GM23338 (cell line): ENCODE measurements around the gene MAP1LC3A. TPM values are rescaled to one million over a fixed set of nuclear protein-coding genes. Genes with fewer than 3 reads are reported as not detected.
A peak's percentile ranks its signal among the peaks of the same experiment; 100 is the strongest.

ENCODE experiments used
- ATAC-seq: fragments of 200-7000 bp; cut with Tn5 transposase; 3 replicates; pipeline ENCODE4 v1.9.1; 2020
- DNase-seq: peaks from one replicate; pipeline ENCODE4 v3.0.0-alpha.2; 2015; ENCODE audit warnings: low spot score
- H2AFZ ChIP-seq: fragments of 200-600 bp; sonication (generic); 2 replicates; pipeline ENCODE4 v1.8.0; 2016; ENCODE audit warnings: antibody characterized with exemption, mild to moderate bottlenecking, moderate library complexity
- H3F3A ChIP-seq: fragments of 200-600 bp; sonication (generic); replicated peaks from 2 replicates; pipeline ENCODE4 v1.8.0; 2017; ENCODE audit warnings: antibody characterized with exemption, mixed run types, low read depth
- H3K27ac ChIP-seq: fragments of 200-600 bp; sonication (generic); 2 replicates; pipeline ENCODE4 v1.6.1; 2016; ENCODE audit warnings: low read depth
- H3K27me3 ChIP-seq: fragments of 200-600 bp; sonication (generic); 2 replicates; pipeline ENCODE4 v1.8.0; 2016; ENCODE audit warnings: mild to moderate bottlenecking, mixed run types, moderate library complexity; ENCODE audit not compliant: insufficient read depth
- H3K36me3 ChIP-seq: fragments of 200-600 bp; sonication (generic); 2 replicates; pipeline ENCODE4 v1.8.0; 2016; ENCODE audit warnings: mild to moderate bottlenecking; ENCODE audit not compliant: insufficient read depth
- H3K4me1 ChIP-seq: fragments of 200-600 bp; sonication (generic); 2 replicates; pipeline ENCODE4 v1.8.0; 2016; ENCODE audit warnings: mild to moderate bottlenecking, moderate library complexity; ENCODE audit not compliant: insufficient read depth
- H3K4me2 ChIP-seq: fragments of 200-600 bp; sonication (generic); 2 replicates; pipeline ENCODE4 v1.7.1; 2017; ENCODE audit warnings: mixed run types
- H3K4me3 ChIP-seq: fragments of 200-600 bp; sonication (generic); 2 replicates; pipeline ENCODE4 v1.6.1; 2016; ENCODE audit warnings: mixed run types
- H3K79me2 ChIP-seq: fragments of 200-600 bp; sonication (generic); replicated peaks from 2 replicates; pipeline ENCODE4 v1.8.0; 2017; ENCODE audit warnings: mild to moderate bottlenecking; ENCODE audit not compliant: insufficient read depth
- H3K9me2 ChIP-seq: fragments of 200-600 bp; sonication (generic); 2 replicates; pipeline ENCODE4 v1.8.0; 2017; ENCODE audit not compliant: insufficient read depth
- H4K20me1 ChIP-seq: fragments of 200-600 bp; sonication (generic); replicated peaks from 2 replicates; pipeline ENCODE4 v1.8.0; 2017; ENCODE audit warnings: mild to moderate bottlenecking; ENCODE audit not compliant: insufficient read depth
- H3K27ac Mint-ChIP-seq: 2 replicates; pipeline ENCODE4 v1.8.0; 2020; ENCODE audit warnings: inconsistent platforms, mild to moderate bottlenecking, moderate library complexity, mixed read lengths
- H3K27me3 Mint-ChIP-seq: 3 replicates; pipeline ENCODE4 v1.8.0; 2022; ENCODE audit warnings: low read depth, mild to moderate bottlenecking, moderate library complexity, mixed read lengths, inconsistent platforms; ENCODE audit not compliant: insufficient read depth, poor library complexity
- H3K36me3 Mint-ChIP-seq: 3 replicates; pipeline ENCODE4 v1.8.0; 2021; ENCODE audit warnings: low read depth, mild to moderate bottlenecking, inconsistent platforms, moderate library complexity, mixed read lengths
- H3K4me1 Mint-ChIP-seq: 3 replicates; pipeline ENCODE4 v1.8.0; 2020; ENCODE audit warnings: mild to moderate bottlenecking, inconsistent platforms, mixed read lengths
- H3K4me3 Mint-ChIP-seq: 3 replicates; pipeline ENCODE4 v1.8.0; 2021; ENCODE audit warnings: moderate library complexity, mild to moderate bottlenecking, inconsistent platforms, mixed read lengths
- H3K9me3 Mint-ChIP-seq: 3 replicates; pipeline ENCODE4 v1.8.0; 2020; ENCODE audit warnings: moderate library complexity, mild to moderate bottlenecking, inconsistent platforms, mixed read lengths
- CTCF ChIP-seq, 2 experiments: fragments of 200-600 bp in 1 of 2; sonication (generic) in 1 of 2; conservative IDR thresholded peaks; 2 replicates each; pipeline versions ENCODE4 v1.5.1 to v1.6.1; 2016 to 2017; ENCODE audit warnings: antibody characterized with exemption in 2 of 2, low read depth in 2 of 2, mild to moderate bottlenecking in 2 of 2, moderate library complexity in 1 of 2
- REST ChIP-seq: IDR thresholded peaks from one replicate; pipeline ENCODE4 v1.6.1; 2018; ENCODE audit warnings: antibody characterized with exemption; ENCODE audit not compliant: unreplicated experiment
- polyA plus RNA-seq: library from polyadenylated mRNA; unstranded; fragments of >200 nt; fragmentation: Nextera tagmentation; extraction: Ambion mirVana; gene quantifications from 2 replicates; pipeline ENCODE4 v1.2.1, GENCODE V29; 2016
- total RNA-seq: library from RNA; depleted of rRNA; stranded (reverse); fragments of >200 nt; shearing (Covaris generic); gene quantifications from 2 replicates; pipeline ENCODE4 v1.2.3, GENCODE V29; 2014

Gene MAP1LC3A
- total and polyA plus RNA-seq, 2 experiments from 2014 or later: 15.2 to 15.9 TPM

- H4K20me1 ChIP-seq: peaks cover 64% of the 10 kb centered on the region
- peak overlapping the region; percentile 82 for H3K27ac Mint-ChIP-seq
Observed at GRCh38 chr20:34522969-34523871, 35.3 kb upstream of the MAP1LC3A start.

More at GRCh38 chr20:34522969-34523871, 35.3 kb upstream of the MAP1LC3A start:
- H3K9me3 Mint-ChIP-seq: no peaks in the 10 kb centered on the region
- Histone ChIP-seq H2AFZ (no peak overlapping the region), H3K36me3 (peaks cover 5% of the 10 kb centered on the region), H3K4me1 (no peaks in the 10 kb centered on the region; the same call in 1 of the 2 replicates), H3K27ac (peak overlapping the region; percentile 64), H3K27me3 (no peaks in the 10 kb centered on the region), H3K4me2 (peak overlapping the region; percentile 53), H3K9me2 (no peaks in the 10 kb centered on the region), H3K4me3 (0 out of 2 replicates have a peak overlapping the region, but pooled peaks have one; percentile 27), H3K79me2 (peaks cover 73% of the 10 kb centered on the region), H3F3A (no peaks in the 10 kb centered on the region; the same call in 1 of the 2 replicates)
- TF ChIP-seq CTCF (conservative IDR thresholded peaks at IDR 0.05; ENCODE audit: low read depth in 2 of 2): peak; percentile 65 to 92
- TF ChIP-seq REST: no peak
- H3K4me3 Mint-ChIP-seq: no peak overlapping the region
- ATAC-seq (peak; percentile 99), DNase-seq (peak; percentile 89)
- H3K36me3 Mint-ChIP-seq: peaks cover 21% of the 10 kb centered on the region
- H3K27me3 Mint-ChIP-seq: peaks cover 4% of the 10 kb centered on the region
- H3K4me1 Mint-ChIP-seq: peaks cover 8% of the 10 kb centered on the region
